Astrocyte of the spinal cord (primary cell): ENCODE measurements around the gene HOXC11.
A peak's percentile ranks its signal among the peaks of the same experiment; 100 is the strongest.

ENCODE experiments used
- DNase-seq: peaks from one replicate; pipeline ENCODE4 v3.0.0; 2011; ENCODE audit warnings: low read depth, low spot score
- H3K4me3 ChIP-seq: 2 replicates; pipeline ENCODE4 v1.5.1; 2011; ENCODE audit warnings: low read depth, mild to moderate bottlenecking, low read length, moderate library complexity
- CTCF ChIP-seq: IDR thresholded peaks from 2 replicates; pipeline ENCODE4 v1.5.1; 2012; ENCODE audit warnings: low read depth, mild to moderate bottlenecking, low read length, inconsistent platforms
- in situ Hi-C: cut with HindIII; loops from 2 replicates; pipeline ENCODE4 v1.10.0; 2017; ENCODE audit warnings: low sequenced_read_pairs

HOXC11 gene

DNA sequence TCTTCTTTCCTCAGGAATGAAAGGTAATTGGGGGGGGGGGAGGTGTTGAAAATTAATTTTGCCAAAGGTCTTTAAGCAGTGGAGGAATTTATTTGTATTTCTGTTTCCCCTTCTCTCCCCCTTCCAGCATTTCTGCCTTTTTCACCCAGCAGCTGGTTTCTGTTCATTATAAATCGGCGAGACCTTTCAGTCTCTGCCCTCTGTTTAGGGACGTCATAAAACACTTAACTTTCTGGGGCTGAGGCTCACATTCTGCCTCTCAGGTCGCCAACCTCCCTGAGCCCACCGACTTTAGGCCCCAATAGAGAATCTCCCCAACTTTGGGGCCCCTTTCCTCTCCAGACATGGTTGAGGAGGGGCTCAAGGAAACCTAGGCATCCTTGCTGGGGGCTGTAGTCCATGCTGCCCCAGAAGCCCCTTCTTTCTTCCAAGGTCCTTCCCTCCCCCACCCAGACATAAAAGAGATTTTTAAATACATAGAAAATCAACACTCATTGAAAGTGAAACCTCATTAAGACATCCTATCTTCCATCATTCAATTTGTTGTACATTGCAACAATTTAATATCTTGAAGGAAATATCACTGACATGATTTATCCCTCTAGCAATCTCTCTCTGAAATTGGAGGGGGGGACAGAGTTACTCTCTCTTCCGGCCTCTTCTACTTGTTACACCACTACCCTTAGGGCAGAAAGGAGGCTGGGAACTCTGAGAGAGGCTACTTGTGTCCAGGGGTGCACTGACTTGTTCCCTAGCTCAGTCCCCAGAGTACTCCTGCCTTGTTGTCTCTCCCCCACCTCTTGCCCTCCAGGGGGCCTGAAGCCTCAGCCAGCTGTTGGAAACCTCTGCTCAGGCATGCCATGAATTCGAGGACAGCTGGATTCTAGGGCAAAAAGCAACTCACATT, 52.8 kb downstream of the HOXC11 start:
- H3K4me3 ChIP-seq, result peak overlapping the region; percentile 7
- in situ Hi-C loops, result no loop called here
- TF ChIP-seq CTCF, result no peak
- DNase-seq, result no peak

GRCh38 chr12:54026640-54027441, 53.9 kb downstream of the HOXC11 start:
- H3K4me3 ChIP-seq, result no peak overlapping the region
- no peak for TF ChIP-seq CTCF
- in situ Hi-C loops, result no loop called here
- DNase-seq, result no peak
